ENCODE results near the gene SORBS1. TPM values are rescaled to one million over a fixed set of nuclear protein-coding genes. Genes with fewer than 3 reads are reported as not detected.

Gene SORBS1
- total RNA-seq, 1 experiment from 2014 or later, result 0.56 TPM

DNA sequence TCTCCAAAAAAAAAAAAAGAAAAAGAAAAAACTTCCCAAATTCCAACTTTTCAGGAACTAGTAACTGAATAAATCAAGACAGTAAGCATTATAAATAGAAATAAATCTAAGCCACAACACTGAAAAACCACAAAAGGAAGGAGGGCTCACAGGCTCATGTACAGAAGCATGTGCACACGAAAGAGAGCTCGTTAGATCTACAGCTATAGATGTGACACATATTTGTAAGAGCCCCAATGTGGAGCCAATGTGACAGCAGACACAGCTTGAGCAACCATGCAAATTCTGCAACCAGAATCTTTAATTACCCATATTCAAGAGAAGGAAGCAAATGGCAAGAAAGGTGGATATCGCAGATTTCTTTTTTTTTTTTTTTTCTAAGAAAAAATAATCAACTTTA lies 94.7 kb downstream of the SORBS1 start:
- TF ChIP-seq, protein P1, sequence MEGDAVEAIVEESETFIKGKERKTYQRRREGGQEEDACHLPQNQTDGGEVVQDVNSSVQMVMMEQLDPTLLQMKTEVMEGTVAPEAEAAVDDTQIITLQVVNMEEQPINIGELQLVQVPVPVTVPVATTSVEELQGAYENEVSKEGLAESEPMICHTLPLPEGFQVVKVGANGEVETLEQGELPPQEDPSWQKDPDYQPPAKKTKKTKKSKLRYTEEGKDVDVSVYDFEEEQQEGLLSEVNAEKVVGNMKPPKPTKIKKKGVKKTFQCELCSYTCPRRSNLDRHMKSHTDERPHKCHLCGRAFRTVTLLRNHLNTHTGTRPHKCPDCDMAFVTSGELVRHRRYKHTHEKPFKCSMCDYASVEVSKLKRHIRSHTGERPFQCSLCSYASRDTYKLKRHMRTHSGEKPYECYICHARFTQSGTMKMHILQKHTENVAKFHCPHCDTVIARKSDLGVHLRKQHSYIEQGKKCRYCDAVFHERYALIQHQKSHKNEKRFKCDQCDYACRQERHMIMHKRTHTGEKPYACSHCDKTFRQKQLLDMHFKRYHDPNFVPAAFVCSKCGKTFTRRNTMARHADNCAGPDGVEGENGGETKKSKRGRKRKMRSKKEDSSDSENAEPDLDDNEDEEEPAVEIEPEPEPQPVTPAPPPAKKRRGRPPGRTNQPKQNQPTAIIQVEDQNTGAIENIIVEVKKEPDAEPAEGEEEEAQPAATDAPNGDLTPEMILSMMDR (conservative IDR thresholded peaks at IDR 0.05; ENCODE audit: low read depth, low read length), result no peak
- TF ChIP-seq EZH2 (IDR thresholded peaks at IDR 0.05; ENCODE audit: borderline replicate concordance, low read depth, low read length, poor library complexity, severe bottlenecking), result no peak
- Histone ChIP-seq H3K27me3 (replicated peaks; ENCODE audit: insufficient read depth, low read depth, low read length, poor library complexity) (peaks cover 14% of the 10 kb centered on the region), H3K4me1 (ENCODE audit: insufficient read depth, low read length, poor library complexity, severe bottlenecking) (no peaks in the 10 kb centered on the region), H3K27ac (ENCODE audit: low read depth, low read length, poor library complexity, severe bottlenecking) (no peak overlapping the region), H3K9me3 (ENCODE audit: low read depth, low read length, poor library complexity, severe bottlenecking) (no peaks in the 10 kb centered on the region), H3K36me3 (ENCODE audit: insufficient read depth, low read length, poor library complexity, severe bottlenecking) (no peaks in the 10 kb centered on the region), H3K4me3 (ENCODE audit: low read depth, low read length, poor library complexity, severe bottlenecking) (no peak overlapping the region)
- intact Hi-C loops (cut with micrococcal nuclease; ENCODE audit: unreplicated experiment), result no loop called here
- ChIA-PET CTCF (no interaction called here), POLR2A (ENCODE audit: low non-redundant PET) (no interaction called here)
- no TSS peak for BruUV-seq (replicated peaks)
- no peak for DNase-seq (ENCODE audit: low spot score)

DNA sequence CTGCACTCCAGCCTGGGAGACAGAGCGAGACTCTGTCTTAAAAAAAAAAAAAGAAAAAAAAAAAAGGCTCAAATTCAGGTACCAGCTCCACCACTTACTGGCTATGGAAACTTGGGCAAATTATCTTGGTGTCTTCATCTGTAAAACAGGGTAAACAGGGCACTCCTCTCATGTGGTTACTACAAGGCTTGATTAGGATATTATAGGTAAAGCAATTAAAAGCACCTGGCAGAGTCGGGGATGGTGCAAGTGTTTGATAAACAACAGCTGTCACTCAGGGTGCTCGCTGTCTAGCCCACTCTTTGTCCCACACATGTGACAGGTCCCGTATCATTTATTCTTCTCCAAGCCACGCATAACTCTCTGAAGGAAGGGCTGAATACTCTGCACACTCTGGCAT lies 96.9 kb downstream of the SORBS1 start:
- no peak for DNase-seq (ENCODE audit: low spot score)
- ChIA-PET POLR2A (ENCODE audit: low non-redundant PET) (no interaction called here), CTCF (no interaction called here)
- TF ChIP-seq EZH2 (IDR thresholded peaks at IDR 0.05; ENCODE audit: borderline replicate concordance, low read depth, low read length, poor library complexity, severe bottlenecking), result no peak
- TF ChIP-seq, protein P1 (conservative IDR thresholded peaks at IDR 0.05; ENCODE audit: low read depth, low read length), result no peak
- H3K9me3 ChIP-seq (ENCODE audit: low read depth, low read length, poor library complexity, severe bottlenecking), result no peaks in the 10 kb centered on the region
- BruUV-seq (replicated peaks), result no TSS peak
- H3K36me3 ChIP-seq (ENCODE audit: insufficient read depth, low read length, poor library complexity, severe bottlenecking), result no peaks in the 10 kb centered on the region
- intact Hi-C loops (cut with micrococcal nuclease; ENCODE audit: unreplicated experiment), result no loop called here
- H3K27ac ChIP-seq (ENCODE audit: low read depth, low read length, poor library complexity, severe bottlenecking), result no peak overlapping the region
- H3K27me3 ChIP-seq (replicated peaks; ENCODE audit: insufficient read depth, low read depth, low read length, poor library complexity), result peaks cover 27% of the 10 kb centered on the region
- H3K4me1 ChIP-seq (ENCODE audit: insufficient read depth, low read length, poor library complexity, severe bottlenecking), result no peaks in the 10 kb centered on the region
- H3K4me3 ChIP-seq (ENCODE audit: low read depth, low read length, poor library complexity, severe bottlenecking), result no peak overlapping the region

DNA sequence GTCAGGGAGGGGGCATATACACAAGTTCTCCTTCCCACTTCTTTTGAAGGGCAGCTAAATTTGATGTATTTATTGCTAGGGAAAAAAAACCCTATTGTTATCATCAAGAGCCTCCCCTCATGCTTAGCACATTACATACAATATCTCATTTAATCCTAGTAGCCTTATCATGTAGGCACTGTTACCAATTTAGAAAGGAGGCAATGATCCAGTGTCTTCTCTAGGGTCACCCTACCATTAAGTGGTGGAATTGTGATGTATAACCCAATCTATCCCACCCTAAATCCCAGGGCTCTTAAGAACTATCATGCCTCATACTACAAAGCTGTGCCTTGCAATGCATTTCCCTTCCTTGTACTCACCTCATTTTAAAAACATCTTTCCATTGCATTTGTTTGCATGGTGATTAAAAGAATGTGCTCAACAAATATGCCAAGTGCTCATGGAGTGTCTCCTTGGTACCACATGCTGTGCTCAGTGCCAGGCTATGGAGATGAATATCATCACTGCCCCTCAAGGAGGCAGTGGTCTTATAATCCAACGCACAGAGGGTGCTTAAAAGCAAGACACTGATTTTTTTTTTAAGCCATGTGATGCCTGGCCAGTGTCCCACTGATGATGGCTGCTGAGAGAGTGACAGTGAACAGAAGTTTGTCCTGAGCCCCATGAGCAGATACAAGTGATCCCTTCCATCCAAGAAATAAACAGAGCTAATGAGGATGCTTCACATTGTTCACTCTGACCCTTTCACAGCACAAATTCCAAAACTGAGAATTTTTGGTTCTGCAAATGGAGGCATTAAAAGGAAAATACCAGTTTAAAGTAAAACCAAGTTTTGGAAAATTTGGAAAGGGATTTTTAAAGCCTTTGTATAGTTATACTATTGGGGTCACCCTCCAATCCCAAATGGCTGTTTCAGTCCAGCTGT lies 98.2 kb downstream of the SORBS1 start:
- Histone ChIP-seq H3K27me3 (replicated peaks; ENCODE audit: insufficient read depth, low read depth, low read length, poor library complexity) (peaks cover 38% of the 10 kb centered on the region), H3K4me3 (ENCODE audit: low read depth, low read length, poor library complexity, severe bottlenecking) (no peak overlapping the region), H3K4me1 (ENCODE audit: insufficient read depth, low read length, poor library complexity, severe bottlenecking) (no peaks in the 10 kb centered on the region), H3K36me3 (ENCODE audit: insufficient read depth, low read length, poor library complexity, severe bottlenecking) (no peaks in the 10 kb centered on the region), H3K9me3 (ENCODE audit: low read depth, low read length, poor library complexity, severe bottlenecking) (no peaks in the 10 kb centered on the region), H3K27ac (ENCODE audit: low read depth, low read length, poor library complexity, severe bottlenecking) (no peak overlapping the region)
- no peak for TF ChIP-seq EZH2 (IDR thresholded peaks at IDR 0.05; ENCODE audit: borderline replicate concordance, low read depth, low read length, poor library complexity, severe bottlenecking)
- DNase-seq (ENCODE audit: low spot score), result no peak
- intact Hi-C loops (cut with micrococcal nuclease; ENCODE audit: unreplicated experiment), result no loop called here
- CTCF ChIA-PET, result no interaction called here
- POLR2A ChIA-PET (ENCODE audit: low non-redundant PET), result no interaction called here
- BruUV-seq (replicated peaks), result no TSS peak

Measured in A673 (cell line).